Left ventricle myocardium inferior (tissue), 1 donor: ENCODE measurements around the gene CPEB1. TPM values are rescaled to one million over a fixed set of nuclear protein-coding genes. Genes with fewer than 3 reads are reported as not detected.
A peak's percentile ranks its signal among the peaks of the same experiment; 100 is the strongest.

Experiments used
- DNase-seq: peaks from one replicate; pipeline ENCODE4 v3.0.0-alpha.2; 2020
- H3K27ac ChIP-seq: fragments of 200-600 bp; replicated peaks from 2 replicates; pipeline ENCODE4 v1.8.0; 2021
- H3K27me3 ChIP-seq: fragments of 200-600 bp; 2 replicates; pipeline ENCODE4 v1.8.0; 2021; ENCODE audit warnings: low read depth
- H3K36me3 ChIP-seq: fragments of 200-600 bp; 2 replicates; pipeline ENCODE4 v1.8.0; 2021
- H3K4me1 ChIP-seq: fragments of 200-600 bp; 2 replicates; pipeline ENCODE4 v1.8.0; 2021
- H3K4me3 ChIP-seq: fragments of 200-600 bp; 2 replicates; pipeline ENCODE4 v1.8.0; 2021; ENCODE audit warnings: mild to moderate bottlenecking, moderate library complexity
- H3K9me3 ChIP-seq: fragments of 200-600 bp; replicated peaks from 2 replicates; pipeline ENCODE4 v1.8.0; 2021
- CTCF ChIP-seq: fragments of 200-600 bp; IDR thresholded peaks from 2 replicates; pipeline ENCODE4 v1.8.0; 2021; ENCODE audit warnings: antibody characterized with exemption, mild to moderate bottlenecking, borderline replicate concordance
- intact Hi-C: fragments of 100-400 bp; cut with micrococcal nuclease; formaldehyde crosslinking; loops from one replicate; pipeline ENCODE4 v1.11.0; 2022
- total RNA-seq: library from RNA; stranded (reverse); fragmentation: NEBNext Ultra II Directional; extraction: Animal tissue kit (Norgen Biotek cat#: 25700); gene quantifications from one replicate; pipeline ENCODE4 v1.2.1, GENCODE V29; 2021
- donor health status: DM: no; HTN: yes; CAD: no; lungs with severe emphysema.

Gene CPEB1
- total RNA-seq, 1 donor from 2014 or later = 1.6 TPM

GRCh38 chr15:82571722-82572222, 75.4 kb downstream of the CPEB1 start:
- DNase-seq = peak; percentile 53
- TF ChIP-seq CTCF = no peak
- peak overlapping the region; percentile 56 for H3K27ac ChIP-seq

GRCh38 chr15:82570721-82571508, 76.2 kb downstream of the CPEB1 start:
- Histone ChIP-seq H3K9me3 (no peaks in the 10 kb centered on the region), H3K4me1 (peaks cover 9% of the 10 kb centered on the region), H3K36me3 (no peaks in the 10 kb centered on the region), H3K27ac (peak overlapping the region; percentile 56), H3K4me3 (peak overlapping the region; percentile 63), H3K27me3 (peaks cover 7% of the 10 kb centered on the region)
- intact Hi-C loops = no loop called here
- no peak for TF ChIP-seq CTCF
- no peak for DNase-seq

More at GRCh38 chr15:82571722-82572222, 75.4 kb downstream of the CPEB1 start:
- Histone ChIP-seq H3K36me3 (no peaks in the 10 kb centered on the region), H3K4me1 (peaks cover 9% of the 10 kb centered on the region), H3K4me3 (peak overlapping the region; percentile 63), H3K27me3 (no peaks in the 10 kb centered on the region), H3K9me3 (no peaks in the 10 kb centered on the region)
- intact Hi-C loops = no loop called here

GRCh38 chr15:82569834-82570233, 77.3 kb downstream of the CPEB1 start:
- Histone ChIP-seq H3K27me3 (peaks cover 9% of the 10 kb centered on the region), H3K9me3 (no peaks in the 10 kb centered on the region), H3K4me1 (peaks cover 9% of the 10 kb centered on the region), H3K27ac (no peak overlapping the region), H3K36me3 (no peaks in the 10 kb centered on the region), H3K4me3 (no peak overlapping the region)
- intact Hi-C loops = no loop called here
- no peak for DNase-seq
- no peak for TF ChIP-seq CTCF

- no peak overlapping the region for H3K4me3 ChIP-seq
- no peaks in the 10 kb centered on the region for H3K36me3 ChIP-seq
- H3K27me3 ChIP-seq = peaks cover 9% of the 10 kb centered on the region
- H3K27ac ChIP-seq = no peak overlapping the region
- no peak for TF ChIP-seq CTCF
- H3K9me3 ChIP-seq = no peaks in the 10 kb centered on the region
- DNase-seq = no peak
- intact Hi-C loops = no loop called here
- peaks cover 9% of the 10 kb centered on the region for H3K4me1 ChIP-seq
These were observed 78.2 kb downstream of the CPEB1 start for GRCh38 chr15:82568986-82569385.

- no peaks in the 10 kb centered on the region for H3K9me3 ChIP-seq
- no peak overlapping the region for H3K4me3 ChIP-seq
- intact Hi-C loops = no loop called here
- peaks cover 9% of the 10 kb centered on the region for H3K27me3 ChIP-seq
- H3K36me3 ChIP-seq = no peaks in the 10 kb centered on the region
- no peak for DNase-seq
- no peak for TF ChIP-seq CTCF
- no peak overlapping the region for H3K27ac ChIP-seq
- peaks cover 9% of the 10 kb centered on the region for H3K4me1 ChIP-seq
These were observed 79.5 kb downstream of the CPEB1 start for GRCh38 chr15:82567661-82568060.
